ENCODE measurements around the gene TEX14. TPM values are rescaled to one million over a fixed set of nuclear protein-coding genes. Genes with fewer than 3 reads are reported as not detected.

TEX14 gene
- total and polyA plus RNA-seq, 10 of the 15 experiments (the other 5 are each of a cell fraction or from before 2014, with no cell fraction given), result 0.15 to 1.3 (median 0.66) TPM

DNA sequence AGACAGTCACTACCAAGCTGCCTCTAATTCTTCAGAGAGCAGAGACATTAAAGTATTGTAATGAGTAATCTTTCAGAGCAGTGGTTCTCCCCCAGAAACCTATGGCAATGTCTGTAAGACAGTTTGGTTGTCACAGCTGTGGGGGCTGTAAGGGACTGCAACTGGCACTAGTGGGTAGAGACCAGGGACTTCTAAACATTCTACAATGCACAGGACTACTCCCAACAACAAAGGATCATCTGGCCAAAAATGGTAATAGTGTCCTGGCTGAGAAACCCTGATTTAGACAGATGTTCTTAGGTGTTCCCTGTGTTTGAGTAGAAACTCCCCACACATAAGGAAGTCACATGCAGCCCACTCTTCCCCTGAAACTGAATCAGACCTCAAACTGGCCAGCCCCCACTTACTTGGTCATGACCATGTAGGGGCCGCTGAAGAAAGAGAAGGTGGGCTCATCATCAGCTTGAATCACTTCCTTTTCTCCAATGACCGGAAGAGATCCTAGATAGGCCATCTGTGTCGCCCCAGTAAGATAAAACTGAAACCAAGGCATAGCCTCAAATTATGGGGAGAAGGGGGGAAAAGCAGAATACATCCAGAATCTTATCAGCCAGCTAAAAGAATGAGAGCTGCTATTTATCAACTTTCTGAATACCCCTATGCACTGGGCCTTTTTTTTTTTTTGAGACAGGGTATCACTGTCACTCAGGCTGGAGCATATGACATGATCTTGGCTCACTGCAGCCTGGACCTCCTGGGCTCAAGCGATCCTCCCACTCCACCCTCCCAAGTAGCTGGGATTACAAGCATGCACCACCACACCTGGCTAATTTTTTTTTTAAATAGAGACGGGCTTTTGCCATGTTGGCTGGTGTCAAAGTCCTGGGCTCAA is 75.8 kb downstream of the TEX14 start (continued):
- no peak for TF ChIP-seq ZNF207 (IDR thresholded peaks at IDR 0.05; ENCODE audit: borderline replicate concordance)
- 0 out of 2 replicates have a peak, but pooled peaks have one; percentile 12 for TF ChIP-seq MEF2A (IDR thresholded peaks at IDR 0.05; ENCODE audit: insufficient read depth, low read depth, low read length)
- TF ChIP-seq SKIL (IDR thresholded peaks at IDR 0.05; ENCODE audit: low read depth, poor library complexity, severe bottlenecking), result no peak
- TF ChIP-seq, protein P1, sequence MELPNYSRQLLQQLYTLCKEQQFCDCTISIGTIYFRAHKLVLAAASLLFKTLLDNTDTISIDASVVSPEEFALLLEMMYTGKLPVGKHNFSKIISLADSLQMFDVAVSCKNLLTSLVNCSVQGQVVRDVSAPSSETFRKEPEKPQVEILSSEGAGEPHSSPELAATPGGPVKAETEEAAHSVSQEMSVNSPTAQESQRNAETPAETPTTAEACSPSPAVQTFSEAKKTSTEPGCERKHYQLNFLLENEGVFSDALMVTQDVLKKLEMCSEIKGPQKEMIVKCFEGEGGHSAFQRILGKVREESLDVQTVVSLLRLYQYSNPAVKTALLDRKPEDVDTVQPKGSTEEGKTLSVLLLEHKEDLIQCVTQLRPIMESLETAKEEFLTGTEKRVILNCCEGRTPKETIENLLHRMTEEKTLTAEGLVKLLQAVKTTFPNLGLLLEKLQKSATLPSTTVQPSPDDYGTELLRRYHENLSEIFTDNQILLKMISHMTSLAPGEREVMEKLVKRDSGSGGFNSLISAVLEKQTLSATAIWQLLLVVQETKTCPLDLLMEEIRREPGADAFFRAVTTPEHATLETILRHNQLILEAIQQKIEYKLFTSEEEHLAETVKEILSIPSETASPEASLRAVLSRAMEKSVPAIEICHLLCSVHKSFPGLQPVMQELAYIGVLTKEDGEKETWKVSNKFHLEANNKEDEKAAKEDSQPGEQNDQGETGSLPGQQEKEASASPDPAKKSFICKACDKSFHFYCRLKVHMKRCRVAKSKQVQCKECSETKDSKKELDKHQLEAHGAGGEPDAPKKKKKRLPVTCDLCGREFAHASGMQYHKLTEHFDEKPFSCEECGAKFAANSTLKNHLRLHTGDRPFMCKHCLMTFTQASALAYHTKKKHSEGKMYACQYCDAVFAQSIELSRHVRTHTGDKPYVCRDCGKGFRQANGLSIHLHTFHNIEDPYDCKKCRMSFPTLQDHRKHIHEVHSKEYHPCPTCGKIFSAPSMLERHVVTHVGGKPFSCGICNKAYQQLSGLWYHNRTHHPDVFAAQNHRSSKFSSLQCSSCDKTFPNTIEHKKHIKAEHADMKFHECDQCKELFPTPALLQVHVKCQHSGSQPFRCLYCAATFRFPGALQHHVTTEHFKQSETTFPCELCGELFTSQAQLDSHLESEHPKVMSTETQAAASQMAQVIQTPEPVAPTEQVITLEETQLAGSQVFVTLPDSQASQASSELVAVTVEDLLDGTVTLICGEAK (IDR thresholded peaks at IDR 0.05; ENCODE audit: borderline replicate concordance), result no peak; the same call in 1 of the 2 replicates
- TF ChIP-seq ATF2 (IDR thresholded peaks at IDR 0.05; ENCODE audit: low read length), result peak; percentile 49; the same call in 1 of the 2 replicates
- no peak for TF ChIP-seq BMI1 (IDR thresholded peaks at IDR 0.05; ENCODE audit: borderline replicate concordance)
- TF ChIP-seq CBX5 (IDR thresholded peaks at IDR 0.05; ENCODE audit: low read depth), result no peak
- peak; percentile 71; the same call in 1 of the 2 replicates for TF ChIP-seq FOXM1 (IDR thresholded peaks at IDR 0.05; ENCODE audit: low read depth, low read length)
- TF ChIP-seq TCF12 (IDR thresholded peaks at IDR 0.05; ENCODE audit: low read depth, low read length), result peak; percentile 75
- TF ChIP-seq CBFB (IDR thresholded peaks at IDR 0.05; ENCODE audit: low read depth), result peak; percentile 57; the same call in 1 of the 2 replicates
- TF ChIP-seq TBL1XR1 (IDR thresholded peaks at IDR 0.05; ENCODE audit: low read depth, low read length), result 0 out of 2 replicates have a peak, but pooled peaks have one; percentile 27
- peak; percentile 90 to 92 for TF ChIP-seq BHLHE40 (IDR thresholded peaks at IDR 0.05; ENCODE audit: borderline replicate concordance in 1 of 2, low read depth in 2 of 2, low read length in 1 of 2)
- TF ChIP-seq CREM (IDR thresholded peaks at IDR 0.05; ENCODE audit: low read depth), result peak; percentile 60; the same call in 1 of the 2 replicates
- TF ChIP-seq ASH2L (IDR thresholded peaks at IDR 0.05; ENCODE audit: borderline replicate concordance, low read depth), result no peak; the same call in 1 of the 2 replicates
- peak; percentile 64; the same call in 1 of the 2 replicates for TF ChIP-seq ZBED1 (IDR thresholded peaks at IDR 0.05; ENCODE audit: borderline replicate concordance)
- 0 out of 2 replicates have a peak, but pooled peaks have one; percentile 29 for TF ChIP-seq GATAD2B (conservative IDR thresholded peaks at IDR 0.05; ENCODE audit: low read depth)

Measured in GM12878 (cell line).